HG02970 (cell line): ENCODE data around the gene PRSS36.

Source experiments
- ATAC-seq: cut with Tn5 transposase; IDR thresholded peaks from one replicate; pipeline ENCODE4 v1.9.1; 2021; ENCODE audit warnings: mild to moderate bottlenecking, moderate library complexity, moderate number of reproducible peaks; ENCODE audit not compliant: unreplicated experiment, low FRiP score

Gene PRSS36

GRCh38 chr16:31129568-31130335 is 20.1 kb downstream of the PRSS36 start:
- no peak for ATAC-seq

- no peak for ATAC-seq
These were observed 20.9 kb downstream of the PRSS36 start for GRCh38 chr16:31128711-31129567.

GRCh38 chr16:31127182-31127581 is 22.7 kb downstream of the PRSS36 start:
- ATAC-seq: no peak

GRCh38 chr16:31125844-31126243 is 24.0 kb downstream of the PRSS36 start:
- no peak for ATAC-seq

- no peak for ATAC-seq
These were observed 29.7 kb downstream of the PRSS36 start for GRCh38 chr16:31120129-31120528.

- ATAC-seq: no peak
These were observed 31.4 kb downstream of the PRSS36 start for GRCh38 chr16:31118223-31119155.

GRCh38 chr16:31117384-31118222 is 32.3 kb downstream of the PRSS36 start, which contains the start of gene KAT8:
Gene KAT8, plus strand, starts transcription at chr16:31117664. Its CDS starts 18 bp downstream, at chr16:31117682.
- ATAC-seq: peak; percentile 87

GRCh38 chr16:31114468-31114867 is 35.4 kb downstream of the PRSS36 start:
- no peak for ATAC-seq

GRCh38 chr16:31113121-31114120 is 36.4 kb downstream of the PRSS36 start:
- no peak for ATAC-seq

- ATAC-seq: no peak
These were observed 37.2 kb downstream of the PRSS36 start for GRCh38 chr16:31112711-31113110.

GRCh38 chr16:31111881-31112466 is 37.9 kb downstream of the PRSS36 start:
- ATAC-seq: no peak

- no peak for ATAC-seq
These were observed 39.5 kb downstream of the PRSS36 start for GRCh38 chr16:31110106-31111034.

GRCh38 chr16:31109622-31110021 is 40.2 kb downstream of the PRSS36 start:
- ATAC-seq: no peak

- no peak for ATAC-seq
These were observed 40.9 kb downstream of the PRSS36 start for GRCh38 chr16:31108794-31109558.

GRCh38 chr16:31108035-31108793 is 41.7 kb downstream of the PRSS36 start, which contains the start of gene BCKDK:
Gene BCKDK, plus strand, starts transcription at chr16:31108386. Its CDS starts 838 bp downstream, at chr16:31109224.
- peak; percentile 62 for ATAC-seq
